ENCODE results near the gene GMDS. TPM values are rescaled to one million over a fixed set of nuclear protein-coding genes. Genes with fewer than 3 reads are reported as not detected.

Gene GMDS
- total and polyA plus RNA-seq, 9 donors = 6.6 to 20.6 (median 11.0) TPM

DNA sequence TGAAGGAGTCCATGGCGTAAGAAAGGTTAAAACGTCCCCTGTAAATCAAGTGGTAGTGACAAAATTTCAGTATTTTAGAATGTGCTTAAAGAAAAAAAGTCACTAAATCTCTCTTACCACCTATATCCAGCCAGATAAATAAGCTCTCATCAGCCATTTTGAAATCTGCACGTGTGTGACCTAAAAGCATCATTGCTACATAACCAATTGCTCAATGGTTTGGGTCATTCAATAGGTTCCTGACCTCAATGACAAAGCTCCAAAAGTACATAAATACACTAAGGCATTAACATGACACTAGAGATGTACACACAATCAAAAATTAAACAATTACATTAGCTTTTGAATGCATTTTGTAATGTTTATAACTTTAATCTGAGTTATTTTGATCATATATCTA lies 272.4 kb downstream of the GMDS start:
- no peak for TF ChIP-seq POLR2A (IDR thresholded peaks at IDR 0.05)
- TF ChIP-seq, protein P1, sequence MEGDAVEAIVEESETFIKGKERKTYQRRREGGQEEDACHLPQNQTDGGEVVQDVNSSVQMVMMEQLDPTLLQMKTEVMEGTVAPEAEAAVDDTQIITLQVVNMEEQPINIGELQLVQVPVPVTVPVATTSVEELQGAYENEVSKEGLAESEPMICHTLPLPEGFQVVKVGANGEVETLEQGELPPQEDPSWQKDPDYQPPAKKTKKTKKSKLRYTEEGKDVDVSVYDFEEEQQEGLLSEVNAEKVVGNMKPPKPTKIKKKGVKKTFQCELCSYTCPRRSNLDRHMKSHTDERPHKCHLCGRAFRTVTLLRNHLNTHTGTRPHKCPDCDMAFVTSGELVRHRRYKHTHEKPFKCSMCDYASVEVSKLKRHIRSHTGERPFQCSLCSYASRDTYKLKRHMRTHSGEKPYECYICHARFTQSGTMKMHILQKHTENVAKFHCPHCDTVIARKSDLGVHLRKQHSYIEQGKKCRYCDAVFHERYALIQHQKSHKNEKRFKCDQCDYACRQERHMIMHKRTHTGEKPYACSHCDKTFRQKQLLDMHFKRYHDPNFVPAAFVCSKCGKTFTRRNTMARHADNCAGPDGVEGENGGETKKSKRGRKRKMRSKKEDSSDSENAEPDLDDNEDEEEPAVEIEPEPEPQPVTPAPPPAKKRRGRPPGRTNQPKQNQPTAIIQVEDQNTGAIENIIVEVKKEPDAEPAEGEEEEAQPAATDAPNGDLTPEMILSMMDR (IDR thresholded peaks at IDR 0.05) = no peak
- TF ChIP-seq EP300 (IDR thresholded peaks at IDR 0.05) = no peak
- 92 to 96% (median 96%) methylated on average over 3 of the region's 3 CpGs for WGBS, 3 donors
- H3K9me3 ChIP-seq = no peaks in the 10 kb centered on the region
- no peaks in the 10 kb centered on the region for H3K36me3 ChIP-seq
- DNase-seq = no peak
- no peak overlapping the region for H3K4me3 ChIP-seq
- H3K4me1 ChIP-seq (ENCODE audit: insufficient read depth) = peaks cover 4% of the 10 kb centered on the region
- H3K27me3 ChIP-seq = no peaks in the 10 kb centered on the region
- intact Hi-C loops (cut with DNase I) = no loop called here
- H3K27ac ChIP-seq = no peak overlapping the region

DNA sequence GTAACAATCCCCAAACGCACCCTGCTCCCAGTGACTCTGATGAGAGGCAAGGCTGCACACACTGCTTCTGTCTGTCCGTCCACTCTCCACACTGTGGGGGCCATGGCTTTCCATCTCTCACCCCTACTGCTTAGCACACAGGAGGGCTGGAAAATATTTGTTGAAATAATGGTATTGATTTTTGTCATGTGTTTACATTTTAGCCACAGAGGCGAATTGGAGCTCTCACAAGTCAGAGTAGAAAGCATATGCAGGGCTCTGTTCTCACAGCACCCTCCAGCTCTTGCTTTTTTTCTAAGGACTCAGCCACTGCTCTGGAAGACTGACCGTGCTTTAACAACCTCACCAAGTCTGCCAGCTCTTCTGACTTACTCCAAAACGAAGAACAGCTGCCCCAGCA lies 273.8 kb downstream of the GMDS start:
- DNase-seq = no peak
- intact Hi-C loops (cut with DNase I) = no loop called here
- TF ChIP-seq POLR2A (IDR thresholded peaks at IDR 0.05) = no peak
- H3K36me3 ChIP-seq = no peaks in the 10 kb centered on the region
- no peak overlapping the region for H3K4me3 ChIP-seq
- H3K4me1 ChIP-seq (ENCODE audit: insufficient read depth) = peaks cover 4% of the 10 kb centered on the region
- no peak overlapping the region for H3K27ac ChIP-seq
- 60 to 67% (median 64%) methylated on average over 5 of the region's 5 CpGs for whole genome bisulfite sequencing, 3 donors
- no peaks in the 10 kb centered on the region for H3K9me3 ChIP-seq
- no peaks in the 10 kb centered on the region for H3K27me3 ChIP-seq

DNA sequence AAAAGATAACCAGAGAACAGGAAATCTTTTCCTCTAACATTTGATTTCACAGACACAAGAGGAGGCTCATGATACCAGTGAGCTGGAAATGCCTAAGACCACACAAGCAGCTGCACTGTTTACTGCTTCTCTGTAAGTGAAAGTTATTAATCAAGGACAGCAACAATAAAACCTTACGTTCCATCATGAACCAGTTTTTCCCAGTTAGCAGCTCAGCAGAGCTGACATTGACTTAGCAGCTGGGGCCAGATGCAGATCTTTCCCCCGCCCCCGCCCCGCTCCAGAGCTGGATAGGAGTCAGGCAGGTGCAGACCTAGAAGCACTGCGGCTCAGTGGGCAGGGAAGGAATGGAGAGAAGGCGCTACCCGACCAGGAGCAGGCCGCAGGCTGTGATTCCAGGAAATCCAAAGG lies 275.2 kb downstream of the GMDS start:
- H3K36me3 ChIP-seq = no peaks in the 10 kb centered on the region
- H3K27me3 ChIP-seq = no peaks in the 10 kb centered on the region
- intact Hi-C loops (cut with DNase I) = no loop called here
- no peak for DNase-seq
- H3K9me3 ChIP-seq = no peaks in the 10 kb centered on the region
- no peak overlapping the region for H3K27ac ChIP-seq
- peaks cover 4% of the 10 kb centered on the region for H3K4me1 ChIP-seq (ENCODE audit: insufficient read depth)
- H3K4me3 ChIP-seq = no peak overlapping the region
- TF ChIP-seq, protein P1 (IDR thresholded peaks at IDR 0.05) = no peak
- TF ChIP-seq POLR2A (IDR thresholded peaks at IDR 0.05) = no peak
- TF ChIP-seq EP300 (IDR thresholded peaks at IDR 0.05) = no peak
- WGBS, 3 donors = 33 to 56% (median 45%) methylated on average over 8 of the region's 8 CpGs

DNA sequence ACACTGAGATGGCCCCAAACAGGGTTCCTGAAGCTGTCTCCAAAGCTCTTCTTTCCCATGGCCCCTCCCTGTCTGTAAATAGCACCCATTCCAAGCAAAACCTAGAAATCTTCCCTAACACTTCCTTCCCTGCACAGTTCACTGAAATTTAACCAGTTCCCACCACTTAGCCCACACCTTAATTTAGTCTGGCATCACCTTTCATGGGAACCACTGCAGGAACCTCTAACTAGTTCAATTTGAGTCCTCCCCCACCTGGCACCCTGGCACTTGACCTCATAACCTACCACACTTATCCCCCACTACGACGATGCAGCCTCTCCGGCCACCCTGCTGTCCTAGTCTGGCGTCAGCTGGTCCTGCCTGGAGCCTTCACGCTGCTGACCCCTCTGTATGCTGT lies 278.7 kb downstream of the GMDS start:
- Histone ChIP-seq H3K27ac (no peak overlapping the region), H3K36me3 (no peaks in the 10 kb centered on the region), H3K9me3 (no peaks in the 10 kb centered on the region), H3K4me1 (ENCODE audit: insufficient read depth) (peaks cover 4% of the 10 kb centered on the region), H3K27me3 (no peaks in the 10 kb centered on the region), H3K4me3 (no peak overlapping the region)
- WGBS, 3 donors = 70 to 94% (median 74%) methylated on average over 5 of the region's 5 CpGs
- DNase-seq = no peak
- no peak for TF ChIP-seq EP300 (IDR thresholded peaks at IDR 0.05)
- TF ChIP-seq, protein P1 (IDR thresholded peaks at IDR 0.05) = no peak
- no peak for TF ChIP-seq POLR2A (IDR thresholded peaks at IDR 0.05)
- intact Hi-C loops (cut with DNase I) = no loop called here

DNA sequence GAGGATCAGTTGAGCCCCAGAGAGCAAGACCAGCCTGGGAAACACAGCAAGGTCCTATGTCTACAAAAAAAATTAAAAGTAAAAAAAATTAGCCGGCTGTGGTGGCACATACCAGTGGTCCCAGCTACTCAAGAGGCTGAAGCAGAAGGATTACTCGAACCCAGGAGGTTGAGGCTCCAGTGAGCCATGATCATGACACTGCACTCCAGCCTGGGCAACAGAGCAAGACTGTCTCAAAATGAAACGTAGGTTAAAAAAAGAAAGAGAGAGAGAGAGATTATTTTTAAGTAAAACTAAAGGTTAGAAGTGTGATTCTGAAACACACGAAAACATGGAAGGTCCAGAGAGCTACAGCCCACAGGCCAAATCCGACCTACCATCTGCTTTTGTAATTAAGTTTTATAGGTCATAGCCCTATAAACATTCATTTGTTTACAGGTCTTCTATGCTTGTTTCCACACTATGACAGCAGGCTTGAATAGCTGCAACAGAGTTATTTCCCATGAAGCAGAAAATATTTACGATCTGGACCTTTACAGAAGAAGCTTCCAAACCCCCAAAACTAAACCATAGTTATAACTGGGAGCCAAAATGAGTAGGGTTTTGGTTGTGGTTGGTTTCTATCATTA lies 279.7 kb downstream of the GMDS start:
- Histone ChIP-seq H3K4me3 (no peak overlapping the region), H3K27ac (no peak overlapping the region), H3K4me1 (ENCODE audit: insufficient read depth) (peaks cover 4% of the 10 kb centered on the region), H3K36me3 (no peaks in the 10 kb centered on the region), H3K9me3 (no peaks in the 10 kb centered on the region), H3K27me3 (no peaks in the 10 kb centered on the region)
- TF ChIP-seq, protein P1 (IDR thresholded peaks at IDR 0.05) = no peak
- TF ChIP-seq POLR2A (IDR thresholded peaks at IDR 0.05) (no peak), EP300 (IDR thresholded peaks at IDR 0.05) (no peak)
- intact Hi-C loops (cut with DNase I) = no loop called here
- WGBS, 3 donors = 83 to 92% (median 88%) methylated on average over 6 of the region's 6 CpGs
- DNase-seq = no peak

Data from ovary (tissue), 9 donors.